ENCODE measurements around the gene SAE1.

DNA sequence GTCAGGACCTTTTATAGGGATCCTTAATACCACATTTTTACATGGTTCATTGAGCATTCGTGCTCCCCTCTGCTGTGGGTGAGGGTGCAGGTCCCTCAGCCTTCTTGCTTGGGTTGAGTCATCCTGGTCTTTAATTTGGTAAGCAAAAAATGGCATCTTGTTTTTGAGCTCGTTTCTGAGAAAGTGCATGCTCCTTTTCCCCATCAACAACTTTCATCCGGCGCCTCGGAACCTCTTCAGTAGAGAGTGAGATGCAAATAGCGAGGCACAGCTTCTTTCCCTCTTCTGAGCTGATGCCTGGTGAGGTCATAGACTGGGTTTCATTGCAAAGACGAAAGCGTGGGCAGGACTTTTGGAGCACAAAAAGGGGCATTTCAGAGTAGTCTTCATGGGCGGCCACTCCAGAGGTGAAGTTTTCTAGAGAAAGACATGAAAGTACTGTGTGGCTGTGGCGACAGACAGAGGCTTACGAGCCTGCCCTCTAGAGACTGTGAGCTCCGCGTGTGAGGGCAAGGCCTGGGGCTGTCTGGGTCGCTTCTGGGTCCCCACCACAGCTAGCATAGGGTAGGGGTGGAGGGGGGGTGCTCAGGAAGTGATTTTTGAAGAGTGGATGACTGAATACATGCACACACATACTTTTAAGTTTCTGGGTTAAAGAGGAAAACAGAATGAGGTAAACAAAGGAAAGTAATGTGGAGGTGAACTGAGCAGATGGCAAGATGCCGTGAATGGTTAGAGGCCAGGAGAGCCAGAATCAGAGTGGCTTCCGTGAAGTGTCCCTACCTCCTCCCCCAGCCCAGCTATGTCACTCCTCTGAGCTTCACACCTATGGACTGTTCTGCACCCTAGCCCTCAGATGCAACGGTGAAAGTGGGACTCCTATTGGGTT, 56.1 kb downstream of the SAE1 start:
- TF ChIP-seq, protein P1, sequence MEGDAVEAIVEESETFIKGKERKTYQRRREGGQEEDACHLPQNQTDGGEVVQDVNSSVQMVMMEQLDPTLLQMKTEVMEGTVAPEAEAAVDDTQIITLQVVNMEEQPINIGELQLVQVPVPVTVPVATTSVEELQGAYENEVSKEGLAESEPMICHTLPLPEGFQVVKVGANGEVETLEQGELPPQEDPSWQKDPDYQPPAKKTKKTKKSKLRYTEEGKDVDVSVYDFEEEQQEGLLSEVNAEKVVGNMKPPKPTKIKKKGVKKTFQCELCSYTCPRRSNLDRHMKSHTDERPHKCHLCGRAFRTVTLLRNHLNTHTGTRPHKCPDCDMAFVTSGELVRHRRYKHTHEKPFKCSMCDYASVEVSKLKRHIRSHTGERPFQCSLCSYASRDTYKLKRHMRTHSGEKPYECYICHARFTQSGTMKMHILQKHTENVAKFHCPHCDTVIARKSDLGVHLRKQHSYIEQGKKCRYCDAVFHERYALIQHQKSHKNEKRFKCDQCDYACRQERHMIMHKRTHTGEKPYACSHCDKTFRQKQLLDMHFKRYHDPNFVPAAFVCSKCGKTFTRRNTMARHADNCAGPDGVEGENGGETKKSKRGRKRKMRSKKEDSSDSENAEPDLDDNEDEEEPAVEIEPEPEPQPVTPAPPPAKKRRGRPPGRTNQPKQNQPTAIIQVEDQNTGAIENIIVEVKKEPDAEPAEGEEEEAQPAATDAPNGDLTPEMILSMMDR (conservative IDR thresholded peaks at IDR 0.05; ENCODE audit: low read depth, low read length): no peak
- TF ChIP-seq RFX5 (IDR thresholded peaks at IDR 0.05; ENCODE audit: low read depth, low read length) (no peak), POLR2A (IDR thresholded peaks at IDR 0.05; ENCODE audit: low read depth, low read length) (no peak), MXI1 (IDR thresholded peaks at IDR 0.05; ENCODE audit: borderline replicate concordance, low read depth, low read length) (no peak), RCOR1 (IDR thresholded peaks at IDR 0.05; ENCODE audit: insufficient replicate concordance, low read length) (no peak), RAD21 (IDR thresholded peaks at IDR 0.05; ENCODE audit: low read length) (no peak), BHLHE40 (IDR thresholded peaks at IDR 0.05; ENCODE audit: low read depth, low read length) (no peak), SMC3 (IDR thresholded peaks at IDR 0.05; ENCODE audit: low read depth, low read length) (no peak), CHD1 (IDR thresholded peaks at IDR 0.05; ENCODE audit: low read depth, low read length) (no peak), MAFK (IDR thresholded peaks at IDR 0.05; ENCODE audit: low read depth, low read length) (no peak), CEBPB (IDR thresholded peaks at IDR 0.05; ENCODE audit: low read depth, low read length) (no peak), FOS (IDR thresholded peaks at IDR 0.05; ENCODE audit: low read depth, low read length) (no peak)
- TF ChIP-seq, protein P2, sequence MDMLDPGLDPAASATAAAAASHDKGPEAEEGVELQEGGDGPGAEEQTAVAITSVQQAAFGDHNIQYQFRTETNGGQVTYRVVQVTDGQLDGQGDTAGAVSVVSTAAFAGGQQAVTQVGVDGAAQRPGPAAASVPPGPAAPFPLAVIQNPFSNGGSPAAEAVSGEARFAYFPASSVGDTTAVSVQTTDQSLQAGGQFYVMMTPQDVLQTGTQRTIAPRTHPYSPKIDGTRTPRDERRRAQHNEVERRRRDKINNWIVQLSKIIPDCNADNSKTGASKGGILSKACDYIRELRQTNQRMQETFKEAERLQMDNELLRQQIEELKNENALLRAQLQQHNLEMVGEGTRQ (IDR thresholded peaks at IDR 0.05; ENCODE audit: low read depth, low read length): no peak
- TF ChIP-seq, protein P3, sequence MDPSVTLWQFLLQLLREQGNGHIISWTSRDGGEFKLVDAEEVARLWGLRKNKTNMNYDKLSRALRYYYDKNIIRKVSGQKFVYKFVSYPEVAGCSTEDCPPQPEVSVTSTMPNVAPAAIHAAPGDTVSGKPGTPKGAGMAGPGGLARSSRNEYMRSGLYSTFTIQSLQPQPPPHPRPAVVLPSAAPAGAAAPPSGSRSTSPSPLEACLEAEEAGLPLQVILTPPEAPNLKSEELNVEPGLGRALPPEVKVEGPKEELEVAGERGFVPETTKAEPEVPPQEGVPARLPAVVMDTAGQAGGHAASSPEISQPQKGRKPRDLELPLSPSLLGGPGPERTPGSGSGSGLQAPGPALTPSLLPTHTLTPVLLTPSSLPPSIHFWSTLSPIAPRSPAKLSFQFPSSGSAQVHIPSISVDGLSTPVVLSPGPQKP (IDR thresholded peaks at IDR 0.05; ENCODE audit: borderline replicate concordance, low read depth, low read length): no peak

All from IMR-90 (cell line).